ENCODE data around the gene MYO15B.

The MYO15B gene

GRCh38 chr17:75621489-75621888 is 33.9 kb downstream of the MYO15B start:
- DNase-seq (ENCODE audit: insufficient read length, low spot score) (no peak), FAIRE-seq (no peak)

- FAIRE-seq (no peak), DNase-seq (ENCODE audit: insufficient read length, low spot score) (no peak)
Measured at GRCh38 chr17:75622076-75622475, 34.5 kb downstream of the MYO15B start.

- FAIRE-seq (no peak), DNase-seq (ENCODE audit: insufficient read length, low spot score) (no peak)
Measured at GRCh38 chr17:75622771-75623273, 35.2 kb downstream of the MYO15B start.

DNA sequence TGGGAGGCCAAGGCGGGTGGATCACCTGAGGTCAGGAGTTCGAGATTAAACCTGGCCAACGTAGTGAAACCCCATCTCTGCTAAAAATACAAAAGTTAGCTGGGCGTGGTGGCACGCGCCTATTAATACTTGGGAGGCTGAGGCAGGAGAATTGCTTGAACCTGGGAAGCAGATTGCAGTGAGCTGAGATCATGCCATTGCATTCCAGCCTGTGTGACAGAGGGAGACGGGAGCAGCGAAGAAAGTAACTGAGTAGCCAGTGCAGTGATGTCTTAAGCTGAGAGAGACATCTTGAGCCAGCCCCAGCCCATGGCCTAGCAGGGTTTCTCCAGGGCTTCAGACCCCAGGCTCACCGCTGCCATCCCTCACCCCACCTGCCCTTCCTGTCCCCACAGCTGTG is 35.8 kb downstream of the MYO15B start:
- FAIRE-seq, result no peak

GRCh38 chr17:75624021-75624420 is 36.4 kb downstream of the MYO15B start:
- FAIRE-seq (no peak), DNase-seq (ENCODE audit: insufficient read length, low spot score) (no peak)

More for the DNA sequence above, 35.8 kb downstream of the MYO15B start:
- DNase-seq (ENCODE audit: insufficient read length, low spot score), result no peak

DNA sequence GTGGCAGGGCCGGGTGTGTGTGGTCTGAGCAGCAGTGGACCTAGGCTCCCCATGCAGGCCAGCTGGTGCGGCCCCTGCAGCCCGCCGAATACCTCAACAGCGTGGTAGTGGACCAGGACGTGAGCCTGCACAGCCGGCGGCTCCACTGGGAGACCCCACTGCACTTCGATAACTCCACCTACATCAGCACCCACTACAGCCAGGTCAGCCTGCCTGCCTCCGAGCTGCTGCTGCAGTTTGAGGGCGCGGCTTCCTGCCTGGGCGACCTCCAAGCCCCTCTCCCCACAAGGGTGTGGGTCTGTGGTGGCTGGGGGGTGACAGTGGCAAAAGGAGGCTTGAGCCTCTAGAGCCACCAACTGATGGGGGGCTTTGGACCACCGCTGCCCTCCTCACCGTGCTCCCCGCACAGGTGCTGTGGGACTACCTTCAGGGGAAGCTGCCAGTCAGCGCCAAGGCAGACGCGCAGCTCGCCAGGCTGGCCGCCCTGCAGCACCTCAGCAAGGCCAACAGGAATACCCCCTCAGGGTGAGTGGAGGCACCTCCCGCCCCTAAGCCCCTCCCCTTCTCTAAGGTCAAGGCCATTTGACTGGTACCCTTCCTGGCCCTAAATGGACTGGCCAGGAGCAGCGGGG is 37.2 kb downstream of the MYO15B start:
- DNase-seq (ENCODE audit: insufficient read length, low spot score), result no peak

GRCh38 chr17:75625813-75626486 is 38.4 kb downstream of the MYO15B start:
- peak; percentile 70 for DNase-seq (ENCODE audit: insufficient read length, low spot score)
- FAIRE-seq, result no peak

More for the DNA sequence above, 37.2 kb downstream of the MYO15B start:
- FAIRE-seq, result no peak

DNA sequence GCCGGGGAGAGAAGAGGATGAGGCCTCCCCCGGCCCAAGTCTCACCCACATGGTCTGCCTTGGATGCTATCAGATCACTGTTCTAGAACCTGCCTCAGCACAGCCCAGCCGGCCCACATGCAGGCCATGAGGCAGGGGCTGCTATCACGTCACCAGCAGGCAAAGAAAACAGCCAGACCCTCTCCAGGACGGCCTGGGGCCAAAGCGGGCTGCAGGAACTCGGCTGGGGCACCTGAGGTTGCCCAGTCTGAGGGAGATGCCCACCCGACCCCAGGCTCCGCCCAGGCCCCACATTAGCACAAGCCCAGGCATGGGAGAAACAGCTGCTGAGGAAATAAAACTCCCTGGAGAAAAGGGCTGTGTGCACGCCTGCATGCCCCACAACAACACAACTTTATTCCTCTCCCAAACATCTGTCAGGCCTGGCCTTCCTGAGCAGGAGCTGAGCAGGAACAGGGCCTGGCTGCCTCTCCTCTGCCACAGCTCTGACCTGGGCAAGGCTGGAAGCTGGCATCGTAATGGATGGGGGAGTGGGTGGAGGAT is 39.0 kb downstream of the MYO15B start:
- DNase-seq (ENCODE audit: insufficient read length, low spot score) (no peak), FAIRE-seq (no peak)

- DNase-seq (ENCODE audit: insufficient read length, low spot score) (no peak), FAIRE-seq (no peak)
Measured at GRCh38 chr17:75627094-75627493, 39.5 kb downstream of the MYO15B start.

DNA sequence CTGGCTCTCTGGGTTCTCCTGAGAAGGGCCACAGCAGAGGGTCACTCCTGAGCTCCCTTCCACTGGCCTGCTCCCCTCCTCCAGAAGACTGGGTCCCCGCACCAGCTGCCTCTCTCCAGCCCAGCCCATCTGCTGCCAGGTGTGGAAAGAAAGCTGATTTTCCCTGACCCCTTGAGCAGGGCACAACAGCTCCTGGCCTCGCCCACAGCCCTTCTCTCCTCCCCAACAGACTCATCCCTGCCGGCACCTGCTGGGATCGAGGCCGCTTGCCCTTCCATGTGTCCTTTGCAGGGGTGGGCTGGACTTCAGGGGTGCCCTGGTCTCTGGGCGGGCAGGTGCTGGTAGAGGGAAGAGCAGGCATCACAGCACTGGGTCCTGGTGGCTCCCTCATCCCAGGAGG is 40.8 kb downstream of the MYO15B start:
- no peak for DNase-seq (ENCODE audit: insufficient read length, low spot score)
- no peak for FAIRE-seq

- FAIRE-seq (no peak), DNase-seq (ENCODE audit: insufficient read length, low spot score) (no peak)
Measured at GRCh38 chr17:75629157-75629556, 41.6 kb downstream of the MYO15B start.

DNA sequence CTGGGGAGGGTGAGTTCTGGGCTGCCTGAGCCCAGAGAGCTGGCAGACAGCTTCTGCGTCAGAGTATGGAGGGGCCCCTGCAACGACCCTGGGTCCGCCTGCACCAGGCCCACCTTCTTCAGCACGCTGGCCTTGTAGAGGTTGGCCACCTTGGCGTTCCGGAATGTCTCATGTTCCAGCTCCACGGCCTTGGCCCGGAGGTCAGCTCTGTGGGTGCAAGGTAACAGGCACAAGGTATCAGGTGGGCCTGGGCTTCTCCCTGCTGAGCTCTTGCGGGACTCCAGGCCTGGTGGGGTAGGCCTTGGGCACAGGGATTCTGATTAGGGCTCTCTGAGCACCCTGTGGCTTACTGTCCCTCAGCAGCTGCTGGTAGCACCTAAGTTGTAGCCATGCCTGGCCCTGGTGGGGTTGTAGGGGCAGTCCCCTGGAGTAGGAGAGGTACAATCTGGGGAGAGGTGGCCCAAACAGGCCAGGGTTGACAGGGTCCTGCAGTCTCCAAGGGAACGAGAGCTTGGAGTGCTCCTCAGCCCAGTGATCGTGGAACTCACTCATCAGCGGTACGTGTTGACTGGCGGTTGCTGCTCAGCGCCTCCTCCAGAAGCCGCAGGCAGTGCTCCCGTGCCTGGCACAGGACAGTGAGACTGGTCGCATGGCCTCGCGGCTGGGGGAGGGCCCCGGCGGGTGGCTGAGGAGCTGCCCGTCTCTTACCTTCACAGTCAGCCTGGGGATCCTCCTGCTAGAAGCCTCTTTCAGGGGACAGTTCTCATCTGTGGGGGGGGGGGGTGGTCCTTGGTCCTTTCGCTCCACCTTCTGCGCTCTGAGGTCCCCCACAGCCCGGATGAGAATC is 42.7 kb downstream of the MYO15B start:
- DNase-seq (ENCODE audit: insufficient read length, low spot score) (no peak), FAIRE-seq (no peak)

GRCh38 chr17:75631353-75631752 is 43.8 kb downstream of the MYO15B start:
- FAIRE-seq, result no peak
- no peak for DNase-seq (ENCODE audit: insufficient read length, low spot score)

- no peak for FAIRE-seq
- DNase-seq (ENCODE audit: insufficient read length, low spot score), result no peak
Measured at GRCh38 chr17:75632428-75632827, 44.8 kb downstream of the MYO15B start.

DNA sequence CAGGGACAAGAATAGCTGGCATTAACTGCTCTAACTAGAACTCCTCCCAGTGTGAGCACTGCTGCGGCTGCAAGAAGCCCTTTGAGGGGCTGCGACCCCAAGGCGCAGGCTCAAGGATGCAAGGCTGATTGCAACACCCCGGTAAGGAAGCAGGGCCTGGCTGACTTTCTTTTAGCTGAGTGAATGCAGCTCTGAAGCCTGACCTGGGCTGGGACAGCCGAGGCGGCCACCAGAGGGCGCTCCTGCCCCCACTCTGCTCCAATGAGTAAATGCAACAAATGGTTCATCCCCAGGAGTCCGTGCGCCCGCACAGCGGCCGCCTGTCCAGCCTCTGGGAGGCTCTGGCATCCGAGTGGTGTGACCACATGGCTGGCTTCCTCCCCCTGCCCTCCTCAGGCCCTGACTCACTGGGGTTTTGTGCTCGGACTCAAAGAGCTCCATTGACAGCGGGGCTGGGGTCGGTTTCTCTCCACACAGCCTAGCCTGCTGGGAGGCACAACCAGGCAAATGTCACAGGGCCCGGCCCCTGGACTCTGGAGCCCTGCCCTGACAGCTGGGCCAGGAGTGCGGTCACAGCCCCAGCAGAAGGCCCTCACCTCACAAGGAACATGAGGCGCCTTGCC is 45.4 kb downstream of the MYO15B start, which contains the start of gene SMIM5:
Gene SMIM5, plus strand, starts transcription at position 572 of the 623 bp plus-strand sequence. CDS start 6,768 bp downstream, outside the sequence.
- FAIRE-seq, result peak; percentile 45
- DNase-seq (ENCODE audit: insufficient read length, low spot score), result peak; percentile 99

GRCh38 chr17:75633486-75634375 is 46.1 kb downstream of the MYO15B start:
- DNase-seq (ENCODE audit: insufficient read length, low spot score), result peak; percentile 84
- peak; percentile 74 for FAIRE-seq

- FAIRE-seq (no peak), DNase-seq (ENCODE audit: insufficient read length, low spot score) (no peak)
Measured at GRCh38 chr17:75634376-75634740, 46.8 kb downstream of the MYO15B start.

GRCh38 chr17:75634754-75635609 is 47.4 kb downstream of the MYO15B start:
- FAIRE-seq (no peak), DNase-seq (ENCODE audit: insufficient read length, low spot score) (no peak)
